IPS-18c (cell line): ENCODE data around the gene RAB22A.

Experiments
- H3K4me3 ChIP-seq: 2 replicates; pipeline ENCODE4 v1.7.0; 2013; ENCODE audit warnings: low read depth, mild to moderate bottlenecking, low read length, moderate library complexity; ENCODE audit not compliant: insufficient read depth
- H3K9me3 ChIP-seq: one replicate; pipeline ENCODE4 v1.6.1; 2013; ENCODE audit warnings: mild to moderate bottlenecking, low read length, moderate library complexity; ENCODE audit not compliant: control insufficient read depth, insufficient read depth

The RAB22A gene

GRCh38 chr20:58294497-58295455 is 14.7 kb upstream of the RAB22A start:
- Histone ChIP-seq H3K9me3 (no peaks in the 10 kb centered on the region), H3K4me3 (no peak overlapping the region)

GRCh38 chr20:58296051-58296837 is 13.3 kb upstream of the RAB22A start:
- H3K4me3 ChIP-seq, result no peak overlapping the region
- H3K9me3 ChIP-seq, result no peaks in the 10 kb centered on the region

GRCh38 chr20:58297394-58297793 is 12.1 kb upstream of the RAB22A start:
- Histone ChIP-seq H3K9me3 (no peaks in the 10 kb centered on the region), H3K4me3 (no peak overlapping the region)

- Histone ChIP-seq H3K9me3 (no peaks in the 10 kb centered on the region), H3K4me3 (no peak overlapping the region)
These were observed 9.2 kb upstream of the RAB22A start for GRCh38 chr20:58300321-58300720.

- no peaks in the 10 kb centered on the region for H3K9me3 ChIP-seq
- H3K4me3 ChIP-seq, result no peak overlapping the region
These were observed 6.0 kb upstream of the RAB22A start for GRCh38 chr20:58303547-58303946.

GRCh38 chr20:58305061-58305460 is 4.5 kb upstream of the RAB22A start:
- H3K4me3 ChIP-seq, result no peak overlapping the region

GRCh38 chr20:58306421-58307261 is 2.9 kb upstream of the RAB22A start:
- H3K4me3 ChIP-seq, result no peak overlapping the region
- no peaks in the 10 kb centered on the region for H3K9me3 ChIP-seq

More at GRCh38 chr20:58305061-58305460, 4.5 kb upstream of the RAB22A start:
- no peaks in the 10 kb centered on the region for H3K9me3 ChIP-seq

GRCh38 chr20:58307270-58307669 is 2.2 kb upstream of the RAB22A start:
- no peak overlapping the region for H3K4me3 ChIP-seq
- no peaks in the 10 kb centered on the region for H3K9me3 ChIP-seq

- Histone ChIP-seq H3K9me3 (no peaks in the 10 kb centered on the region), H3K4me3 (peak overlapping the region; percentile 91; the same call in 1 of the 2 replicates)
These were observed 1.2 kb upstream of the RAB22A start for GRCh38 chr20:58308290-58308679.

- peak overlapping the region; percentile 91 for H3K4me3 ChIP-seq
- H3K9me3 ChIP-seq, result no peaks in the 10 kb centered on the region
These were observed 611 bp upstream of the RAB22A start for GRCh38 chr20:58308680-58309527.

GRCh38 chr20:58310291-58310782 is 822 bp downstream of the RAB22A start:
- H3K9me3 ChIP-seq, result no peaks in the 10 kb centered on the region

GRCh38 chr20:58312836-58313235 is 3.3 kb downstream of the RAB22A start:
- Histone ChIP-seq H3K4me3 (no peak overlapping the region), H3K9me3 (no peaks in the 10 kb centered on the region)

More at GRCh38 chr20:58310291-58310782, 822 bp downstream of the RAB22A start:
- H3K4me3 ChIP-seq, result peak overlapping the region; percentile 92

- Histone ChIP-seq H3K4me3 (no peak overlapping the region), H3K9me3 (no peaks in the 10 kb centered on the region)
These were observed 3.9 kb downstream of the RAB22A start for GRCh38 chr20:58313396-58313795.

GRCh38 chr20:58321205-58321604 is 11.7 kb downstream of the RAB22A start:
- Histone ChIP-seq H3K4me3 (no peak overlapping the region), H3K9me3 (no peaks in the 10 kb centered on the region)

- no peaks in the 10 kb centered on the region for H3K9me3 ChIP-seq
- no peak overlapping the region for H3K4me3 ChIP-seq
These were observed 12.6 kb downstream of the RAB22A start for GRCh38 chr20:58322083-58322482.

- no peaks in the 10 kb centered on the region for H3K9me3 ChIP-seq
These were observed 16.4 kb downstream of the RAB22A start for GRCh38 chr20:58325912-58326311.

More at GRCh38 chr20:58325912-58326311, 16.4 kb downstream of the RAB22A start:
- no peak overlapping the region for H3K4me3 ChIP-seq
